Measurements from ENCODE around the gene PEAK1. TPM values are rescaled to one million over a fixed set of nuclear protein-coding genes. Genes with fewer than 3 reads are reported as not detected.

Gene PEAK1
- total and polyA plus RNA-seq, 10 of the 15 experiments (the other 5 are each of a cell fraction or from before 2014, with no cell fraction given), result 0.62 to 24.2 (median 11.2) TPM

DNA sequence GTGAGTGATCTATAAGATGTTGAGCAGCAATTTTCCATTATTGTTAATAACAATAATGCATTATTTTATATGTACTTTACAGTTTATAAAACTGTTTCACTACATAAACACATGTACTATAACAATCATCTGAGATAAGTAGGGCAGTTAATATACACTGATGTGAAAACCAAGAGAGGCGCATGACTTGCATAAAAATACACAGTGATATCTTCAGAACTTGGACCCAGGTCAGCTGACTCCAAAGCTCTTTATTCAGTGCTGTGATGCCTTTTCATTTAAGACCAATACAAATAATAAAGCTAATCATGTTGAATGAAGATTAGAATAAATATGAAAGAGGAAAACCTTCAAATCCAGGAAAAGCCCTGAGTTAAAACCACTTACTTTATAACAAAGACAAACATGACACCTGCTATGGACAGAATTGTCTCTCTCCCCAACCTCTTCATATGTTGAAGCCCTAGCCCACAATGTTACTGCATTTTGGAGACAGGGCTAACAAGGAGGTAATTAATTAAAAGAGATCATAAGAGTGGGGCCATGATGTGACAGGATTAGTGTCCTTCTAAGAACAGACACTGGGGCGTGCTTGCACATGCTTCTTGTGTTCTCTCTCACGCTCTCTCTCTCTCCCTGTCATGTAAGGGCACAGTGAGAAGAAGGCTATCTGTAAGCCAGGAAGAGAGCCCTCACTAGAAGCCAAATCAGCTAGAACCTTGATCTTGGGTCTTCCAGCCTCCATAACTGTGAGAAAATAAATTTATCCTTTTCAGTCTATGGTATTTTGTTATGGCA, 293.2 kb downstream of the PEAK1 start (continued):
- TF ChIP-seq, protein P1, sequence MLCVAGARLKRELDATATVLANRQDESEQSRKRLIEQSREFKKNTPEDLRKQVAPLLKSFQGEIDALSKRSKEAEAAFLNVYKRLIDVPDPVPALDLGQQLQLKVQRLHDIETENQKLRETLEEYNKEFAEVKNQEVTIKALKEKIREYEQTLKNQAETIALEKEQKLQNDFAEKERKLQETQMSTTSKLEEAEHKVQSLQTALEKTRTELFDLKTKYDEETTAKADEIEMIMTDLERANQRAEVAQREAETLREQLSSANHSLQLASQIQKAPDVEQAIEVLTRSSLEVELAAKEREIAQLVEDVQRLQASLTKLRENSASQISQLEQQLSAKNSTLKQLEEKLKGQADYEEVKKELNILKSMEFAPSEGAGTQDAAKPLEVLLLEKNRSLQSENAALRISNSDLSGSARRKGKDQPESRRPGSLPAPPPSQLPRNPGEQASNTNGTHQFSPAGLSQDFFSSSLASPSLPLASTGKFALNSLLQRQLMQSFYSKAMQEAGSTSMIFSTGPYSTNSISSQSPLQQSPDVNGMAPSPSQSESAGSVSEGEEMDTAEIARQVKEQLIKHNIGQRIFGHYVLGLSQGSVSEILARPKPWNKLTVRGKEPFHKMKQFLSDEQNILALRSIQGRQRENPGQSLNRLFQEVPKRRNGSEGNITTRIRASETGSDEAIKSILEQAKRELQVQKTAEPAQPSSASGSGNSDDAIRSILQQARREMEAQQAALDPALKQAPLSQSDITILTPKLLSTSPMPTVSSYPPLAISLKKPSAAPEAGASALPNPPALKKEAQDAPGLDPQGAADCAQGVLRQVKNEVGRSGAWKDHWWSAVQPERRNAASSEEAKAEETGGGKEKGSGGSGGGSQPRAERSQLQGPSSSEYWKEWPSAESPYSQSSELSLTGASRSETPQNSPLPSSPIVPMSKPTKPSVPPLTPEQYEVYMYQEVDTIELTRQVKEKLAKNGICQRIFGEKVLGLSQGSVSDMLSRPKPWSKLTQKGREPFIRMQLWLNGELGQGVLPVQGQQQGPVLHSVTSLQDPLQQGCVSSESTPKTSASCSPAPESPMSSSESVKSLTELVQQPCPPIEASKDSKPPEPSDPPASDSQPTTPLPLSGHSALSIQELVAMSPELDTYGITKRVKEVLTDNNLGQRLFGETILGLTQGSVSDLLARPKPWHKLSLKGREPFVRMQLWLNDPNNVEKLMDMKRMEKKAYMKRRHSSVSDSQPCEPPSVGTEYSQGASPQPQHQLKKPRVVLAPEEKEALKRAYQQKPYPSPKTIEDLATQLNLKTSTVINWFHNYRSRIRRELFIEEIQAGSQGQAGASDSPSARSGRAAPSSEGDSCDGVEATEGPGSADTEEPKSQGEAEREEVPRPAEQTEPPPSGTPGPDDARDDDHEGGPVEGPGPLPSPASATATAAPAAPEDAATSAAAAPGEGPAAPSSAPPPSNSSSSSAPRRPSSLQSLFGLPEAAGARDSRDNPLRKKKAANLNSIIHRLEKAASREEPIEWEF (IDR thresholded peaks at IDR 0.05; ENCODE audit: insufficient replicate concordance, low read depth, low read length), result no peak
- TF ChIP-seq FOXM1 (IDR thresholded peaks at IDR 0.05; ENCODE audit: low read depth, low read length) (no peak), CBFB (IDR thresholded peaks at IDR 0.05; ENCODE audit: low read depth) (no peak)
- TF ChIP-seq, protein P2, sequence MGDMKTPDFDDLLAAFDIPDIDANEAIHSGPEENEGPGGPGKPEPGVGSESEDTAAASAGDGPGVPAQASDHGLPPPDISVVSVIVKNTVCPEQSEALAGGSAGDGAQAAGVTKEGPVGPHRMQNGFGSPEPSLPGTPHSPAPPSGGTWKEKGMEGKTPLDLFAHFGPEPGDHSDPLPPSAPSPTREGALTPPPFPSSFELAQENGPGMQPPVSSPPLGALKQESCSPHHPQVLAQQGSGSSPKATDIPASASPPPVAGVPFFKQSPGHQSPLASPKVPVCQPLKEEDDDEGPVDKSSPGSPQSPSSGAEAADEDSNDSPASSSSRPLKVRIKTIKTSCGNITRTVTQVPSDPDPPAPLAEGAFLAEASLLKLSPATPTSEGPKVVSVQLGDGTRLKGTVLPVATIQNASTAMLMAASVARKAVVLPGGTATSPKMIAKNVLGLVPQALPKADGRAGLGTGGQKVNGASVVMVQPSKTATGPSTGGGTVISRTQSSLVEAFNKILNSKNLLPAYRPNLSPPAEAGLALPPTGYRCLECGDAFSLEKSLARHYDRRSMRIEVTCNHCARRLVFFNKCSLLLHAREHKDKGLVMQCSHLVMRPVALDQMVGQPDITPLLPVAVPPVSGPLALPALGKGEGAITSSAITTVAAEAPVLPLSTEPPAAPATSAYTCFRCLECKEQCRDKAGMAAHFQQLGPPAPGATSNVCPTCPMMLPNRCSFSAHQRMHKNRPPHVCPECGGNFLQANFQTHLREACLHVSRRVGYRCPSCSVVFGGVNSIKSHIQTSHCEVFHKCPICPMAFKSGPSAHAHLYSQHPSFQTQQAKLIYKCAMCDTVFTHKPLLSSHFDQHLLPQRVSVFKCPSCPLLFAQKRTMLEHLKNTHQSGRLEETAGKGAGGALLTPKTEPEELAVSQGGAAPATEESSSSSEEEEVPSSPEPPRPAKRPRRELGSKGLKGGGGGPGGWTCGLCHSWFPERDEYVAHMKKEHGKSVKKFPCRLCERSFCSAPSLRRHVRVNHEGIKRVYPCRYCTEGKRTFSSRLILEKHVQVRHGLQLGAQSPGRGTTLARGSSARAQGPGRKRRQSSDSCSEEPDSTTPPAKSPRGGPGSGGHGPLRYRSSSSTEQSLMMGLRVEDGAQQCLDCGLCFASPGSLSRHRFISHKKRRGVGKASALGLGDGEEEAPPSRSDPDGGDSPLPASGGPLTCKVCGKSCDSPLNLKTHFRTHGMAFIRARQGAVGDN (IDR thresholded peaks at IDR 0.05), result no peak

All from GM12878 (cell line).